Suprapubic skin (tissue), 4 donors: ENCODE measurements around the gene SPDYE3. TPM values are rescaled to one million over a fixed set of nuclear protein-coding genes. Genes with fewer than 3 reads are reported as not detected.
A peak's percentile ranks its signal among the peaks of the same experiment; 100 is the strongest.
"Not testable (repeated sequence)": the region's sequence is repeated elsewhere in the genome, so short reads cannot be mapped to it uniquely, and the experiment has no call there.

Experiments used
- DNase-seq, 2 donors: peaks; one replicate each; pipeline ENCODE4 v3.0.0-alpha.2; 2019; ENCODE audit warnings: low spot score in 2 of 2
- H3K27ac ChIP-seq: fragments of 200-600 bp; sonication (generic); one replicate; pipeline ENCODE4 v1.5.1; 2019
- H3K27me3 ChIP-seq: fragments of 200-600 bp; sonication (generic); one replicate; pipeline ENCODE4 v1.5.1; 2019
- H3K36me3 ChIP-seq: fragments of 200-600 bp; sonication (generic); one replicate; pipeline ENCODE4 v1.5.1; 2019
- H3K4me1 ChIP-seq: fragments of 200-600 bp; sonication (generic); one replicate; pipeline ENCODE4 v1.5.1; 2019
- H3K4me3 ChIP-seq: fragments of 200-600 bp; sonication (generic); one replicate; pipeline ENCODE4 v1.5.1; 2019; ENCODE audit warnings: mild to moderate bottlenecking
- H3K9me3 ChIP-seq: fragments of 200-600 bp; sonication (generic); one replicate; pipeline ENCODE4 v1.5.1; 2019
- EP300 ChIP-seq: sonication (generic); formaldehyde crosslinking; IDR thresholded peaks from one replicate; pipeline ENCODE4 v1.6.1; 2017; ENCODE audit warnings: antibody characterized with exemption
- POLR2A ChIP-seq, 2 donors: fragments of 450-650 bp; IDR thresholded peaks; one replicate each; pipeline ENCODE4 v1.6.1; 2017; ENCODE audit warnings: antibody characterized with exemption in 2 of 2, mild to moderate bottlenecking in 2 of 2, moderate library complexity in 2 of 2
- POLR2AphosphoS5 ChIP-seq, 3 donors: sonication (generic); formaldehyde crosslinking; IDR thresholded peaks; one replicate each; pipeline ENCODE4 v1.6.1; 2017; ENCODE audit warnings: antibody characterized with exemption in 3 of 3
- WGBS: methylation state at CpG from one replicate; pipeline ENCODE4 v1.1.5; 2018; 5-methylcytosine and 5-hydroxymethylcytosine counted together
- total RNA-seq, 4 donors: library from RNA; depleted of rRNA; stranded (reverse); fragments of >200 nt; gene quantifications; one replicate each; pipeline ENCODE4 v1.1.0, GENCODE V29; 2016
- TF ChIP-seq, protein P1 (sequence below), 2 donors: fragments of 200-600 bp in 1 of 2; fragments of 450-650 bp in 1 of 2; sonication (generic) in 1 of 2; IDR thresholded peaks; one replicate each; pipeline ENCODE4 v1.5.1; 2016 to 2019; ENCODE audit warnings: antibody characterized with exemption in 2 of 2, mild to moderate bottlenecking in 1 of 2, moderate library complexity in 1 of 2

Gene SPDYE3
- total RNA-seq, 4 donors from 2014 or later: not detected

DNA sequence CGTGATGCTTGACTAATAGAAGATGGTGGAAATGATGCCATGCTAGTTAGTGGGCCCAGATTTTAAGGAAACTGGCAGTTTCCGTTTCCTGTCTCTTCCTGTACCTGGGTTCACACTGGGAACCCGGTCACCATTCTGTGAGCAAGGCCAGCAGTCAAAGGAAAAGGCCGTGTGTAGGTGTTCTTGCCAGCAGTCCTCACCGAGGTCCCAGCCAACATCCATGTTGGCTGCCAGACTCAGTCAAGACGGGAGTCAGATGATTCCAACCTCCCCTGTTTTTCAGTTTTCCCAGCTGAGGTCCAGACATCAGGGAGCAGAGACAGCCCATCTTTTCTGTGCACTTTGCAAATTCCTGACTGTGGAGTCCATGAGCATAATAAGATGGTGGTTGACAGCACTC lies 35.3 kb downstream of the SPDYE3 start:
- Histone ChIP-seq H3K9me3 (no peaks in the 10 kb centered on the region), H3K4me1 (peaks cover 22% of the 10 kb centered on the region), H3K4me3 (no peak overlapping the region), H3K36me3 (peaks cover 46% of the 10 kb centered on the region), H3K27ac (no peak overlapping the region), H3K27me3 (no peaks in the 10 kb centered on the region)
- no peak for TF ChIP-seq EP300
- no peak for TF ChIP-seq POLR2AphosphoS5 (IDR thresholded peaks at IDR 0.05)
- TF ChIP-seq POLR2A (IDR thresholded peaks at IDR 0.05): no peak
- TF ChIP-seq, protein P1, sequence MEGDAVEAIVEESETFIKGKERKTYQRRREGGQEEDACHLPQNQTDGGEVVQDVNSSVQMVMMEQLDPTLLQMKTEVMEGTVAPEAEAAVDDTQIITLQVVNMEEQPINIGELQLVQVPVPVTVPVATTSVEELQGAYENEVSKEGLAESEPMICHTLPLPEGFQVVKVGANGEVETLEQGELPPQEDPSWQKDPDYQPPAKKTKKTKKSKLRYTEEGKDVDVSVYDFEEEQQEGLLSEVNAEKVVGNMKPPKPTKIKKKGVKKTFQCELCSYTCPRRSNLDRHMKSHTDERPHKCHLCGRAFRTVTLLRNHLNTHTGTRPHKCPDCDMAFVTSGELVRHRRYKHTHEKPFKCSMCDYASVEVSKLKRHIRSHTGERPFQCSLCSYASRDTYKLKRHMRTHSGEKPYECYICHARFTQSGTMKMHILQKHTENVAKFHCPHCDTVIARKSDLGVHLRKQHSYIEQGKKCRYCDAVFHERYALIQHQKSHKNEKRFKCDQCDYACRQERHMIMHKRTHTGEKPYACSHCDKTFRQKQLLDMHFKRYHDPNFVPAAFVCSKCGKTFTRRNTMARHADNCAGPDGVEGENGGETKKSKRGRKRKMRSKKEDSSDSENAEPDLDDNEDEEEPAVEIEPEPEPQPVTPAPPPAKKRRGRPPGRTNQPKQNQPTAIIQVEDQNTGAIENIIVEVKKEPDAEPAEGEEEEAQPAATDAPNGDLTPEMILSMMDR (IDR thresholded peaks at IDR 0.05): no peak
- DNase-seq: no peak
- 67% methylated on average over 6 of the region's 6 CpGs for WGBS

DNA sequence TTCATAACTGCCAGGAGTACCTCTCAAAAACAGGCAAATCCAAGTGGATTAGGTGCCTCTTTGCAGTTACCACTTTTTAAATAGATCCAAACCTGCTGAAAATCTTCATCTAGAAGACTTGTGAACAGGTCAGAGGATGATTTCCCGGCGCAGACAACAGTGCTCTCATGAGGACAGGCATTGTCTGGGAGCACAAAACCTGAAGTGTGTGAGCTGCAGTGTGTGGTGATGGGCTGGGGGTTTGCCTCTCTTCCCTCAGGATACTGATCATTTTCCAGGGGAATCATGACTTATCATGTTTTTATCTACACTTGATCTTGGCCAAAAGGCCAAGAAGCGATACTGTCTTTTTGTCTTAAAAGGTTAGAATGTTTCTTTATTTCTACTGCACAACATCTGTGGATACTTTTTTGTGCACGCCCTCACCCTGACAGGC lies 36.6 kb downstream of the SPDYE3 start:
- WGBS: 87% methylated on average over 3 of the region's 4 CpGs
- peaks cover 52% of the 10 kb centered on the region for H3K36me3 ChIP-seq
- H3K27ac ChIP-seq: not testable (repeated sequence)

DNA sequence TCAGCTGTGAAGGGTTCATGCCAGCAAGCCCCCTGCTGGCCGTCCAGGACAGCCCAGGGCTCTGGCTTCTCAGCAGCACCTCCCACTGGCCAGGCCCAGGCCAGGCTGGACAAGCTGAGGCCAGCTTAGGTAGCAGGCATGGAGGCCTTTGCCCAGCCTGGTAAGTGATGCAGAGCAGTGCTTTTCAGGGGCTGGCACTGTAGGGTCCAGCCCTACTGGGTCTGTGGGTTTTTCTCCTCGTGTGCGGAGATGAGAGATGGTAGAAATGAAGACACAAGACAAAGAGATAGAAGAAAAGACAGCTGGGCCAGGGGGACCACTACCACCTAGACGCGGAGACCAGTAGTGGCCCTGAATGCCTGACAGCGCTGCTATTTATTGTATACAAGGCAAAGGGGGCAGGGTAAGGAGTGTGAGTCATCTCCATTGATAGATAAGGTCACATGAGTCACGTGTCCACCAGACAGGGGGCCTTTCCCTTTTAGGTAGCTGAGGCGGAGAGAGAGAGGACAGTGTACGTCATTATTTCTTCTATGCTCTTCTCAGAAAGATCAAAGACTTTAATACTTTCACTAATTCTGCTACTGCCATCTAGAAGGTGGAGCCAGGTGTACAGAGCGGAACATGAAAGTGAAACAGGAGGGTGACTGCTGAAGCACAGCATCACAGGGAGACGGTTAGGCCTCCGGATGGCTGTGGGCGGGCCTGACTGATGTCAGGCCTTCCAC lies 37.2 kb downstream of the SPDYE3 start:
- not testable (repeated sequence) for H3K9me3 ChIP-seq, H3K4me3 ChIP-seq, DNase-seq, H3K27me3 ChIP-seq
- H3K27ac ChIP-seq: peak overlapping the region; percentile 26
- peaks cover 55% of the 10 kb centered on the region for H3K36me3 ChIP-seq
- TF ChIP-seq, protein P1 (IDR thresholded peaks at IDR 0.05): peak in 1 of 2 donors; percentile 31
- WGBS: 51% methylated on average over 9 of the region's 13 CpGs
- peaks cover 20% of the 10 kb centered on the region for H3K4me1 ChIP-seq

More for the DNA sequence above, 36.6 kb downstream of the SPDYE3 start:
- H3K27me3 ChIP-seq, H3K9me3 ChIP-seq, H3K4me3 ChIP-seq, DNase-seq: not testable (repeated sequence)
- peaks cover 20% of the 10 kb centered on the region for H3K4me1 ChIP-seq

DNA sequence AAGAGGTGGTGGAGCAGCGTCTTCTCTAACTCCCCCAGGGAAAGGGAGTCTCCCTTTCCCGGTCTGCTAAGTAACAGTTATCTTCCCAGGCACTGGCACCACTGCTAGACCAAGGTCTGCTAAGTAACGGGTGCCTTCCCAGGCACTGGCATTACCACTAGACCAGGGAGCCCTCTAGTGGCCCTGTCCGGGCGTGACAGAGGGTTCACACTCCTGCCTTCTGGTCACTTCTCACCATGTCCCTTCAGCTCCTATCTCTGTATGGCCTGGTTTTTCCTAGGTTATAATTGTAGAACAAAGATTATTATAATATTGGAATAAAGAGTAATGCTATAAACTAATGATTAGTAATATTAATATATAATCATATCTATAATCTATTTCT lies 37.8 kb downstream of the SPDYE3 start:
- Histone ChIP-seq H3K36me3 (peaks cover 58% of the 10 kb centered on the region), H3K4me1 (peaks cover 20% of the 10 kb centered on the region)
- H3K27ac ChIP-seq, H3K9me3 ChIP-seq, H3K4me3 ChIP-seq, DNase-seq, H3K27me3 ChIP-seq: not testable (repeated sequence)
- 0% methylated on average over 2 of the region's 5 CpGs for WGBS
- TF ChIP-seq, protein P1 (IDR thresholded peaks at IDR 0.05): peak in 1 of 2 donors; percentile 57

DNA sequence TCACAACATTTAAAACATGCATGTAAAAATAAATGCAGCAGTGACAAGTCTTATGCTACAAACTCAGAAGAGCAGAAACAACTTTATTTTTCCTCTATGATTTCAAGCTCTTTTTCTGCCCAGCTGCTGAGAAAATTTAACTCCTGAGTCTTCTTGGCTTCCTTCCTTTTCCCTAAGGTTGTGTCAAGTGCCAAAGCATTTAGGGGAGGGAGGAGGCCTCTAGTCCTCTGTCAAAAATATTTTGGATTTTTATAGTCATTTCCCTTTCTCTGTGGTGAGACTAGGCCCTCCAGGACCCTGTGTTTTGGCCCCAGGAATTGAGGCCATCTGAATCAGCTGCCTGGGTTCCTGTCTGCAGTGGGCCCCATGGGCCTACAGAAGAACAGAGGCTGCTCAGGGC lies 39.4 kb downstream of the SPDYE3 start:
- H3K27me3 ChIP-seq: no peaks in the 10 kb centered on the region
- no peaks in the 10 kb centered on the region for H3K9me3 ChIP-seq
- TF ChIP-seq POLR2A (IDR thresholded peaks at IDR 0.05) (no peak), EP300 (no peak), POLR2AphosphoS5 (IDR thresholded peaks at IDR 0.05) (no peak)
- TF ChIP-seq, protein P1 (IDR thresholded peaks at IDR 0.05): no peak
- no peak overlapping the region for H3K4me3 ChIP-seq
- no peak overlapping the region for H3K27ac ChIP-seq
- DNase-seq: no peak
- H3K4me1 ChIP-seq: peaks cover 20% of the 10 kb centered on the region
- H3K36me3 ChIP-seq: peaks cover 64% of the 10 kb centered on the region

DNA sequence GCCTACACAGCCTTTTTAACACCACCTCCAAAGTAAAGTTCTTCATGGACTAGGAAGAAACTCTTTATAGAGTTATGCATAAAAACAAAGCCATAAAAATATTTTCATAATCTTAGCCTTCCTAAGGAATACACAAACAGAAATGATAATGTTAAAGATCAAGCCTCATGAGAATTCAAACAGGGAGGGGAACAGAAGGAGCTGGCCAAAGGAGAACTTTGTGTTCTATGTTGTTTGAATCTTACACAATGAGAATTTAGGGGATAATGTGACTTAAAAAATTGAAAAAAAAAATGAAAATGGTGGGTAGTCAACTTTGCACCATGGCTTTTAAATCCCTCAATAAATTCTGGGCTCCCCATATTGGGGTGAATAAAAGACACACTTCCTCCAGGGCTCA lies 41.3 kb downstream of the SPDYE3 start:
- Histone ChIP-seq H3K9me3 (no peaks in the 10 kb centered on the region), H3K4me1 (peaks cover 11% of the 10 kb centered on the region), H3K27me3 (no peaks in the 10 kb centered on the region), H3K4me3 (no peak overlapping the region), H3K36me3 (peaks cover 73% of the 10 kb centered on the region), H3K27ac (peak overlapping the region; percentile 38)
- TF ChIP-seq EP300 (no peak), POLR2AphosphoS5 (IDR thresholded peaks at IDR 0.05) (no peak), POLR2A (IDR thresholded peaks at IDR 0.05) (no peak)
- TF ChIP-seq, protein P1 (IDR thresholded peaks at IDR 0.05): no peak
- DNase-seq: no peak
